WTC11 (cell line): ENCODE data around the gene ATXN3L.

Experiments
- NFE2L1 ChIP-seq: sonication (generic); formaldehyde crosslinking; IDR thresholded peaks from 2 replicates; pipeline ENCODE4 v1.8.1; 2023; ENCODE audit warnings: missing genetic modification reagents
- TF ChIP-seq, protein P1 (sequence below): fragments of 200-600 bp; IDR thresholded peaks from 2 replicates; pipeline ENCODE4 v1.8.0; 2022; ENCODE audit warnings: antibody characterized with exemption

GRCh38 chrX:13317366-13317765 is 2.5 kb downstream of the ATXN3L start:
- TF ChIP-seq NFE2L1 (CRISPR knock-in tag), result no peak
- TF ChIP-seq, protein P1, sequence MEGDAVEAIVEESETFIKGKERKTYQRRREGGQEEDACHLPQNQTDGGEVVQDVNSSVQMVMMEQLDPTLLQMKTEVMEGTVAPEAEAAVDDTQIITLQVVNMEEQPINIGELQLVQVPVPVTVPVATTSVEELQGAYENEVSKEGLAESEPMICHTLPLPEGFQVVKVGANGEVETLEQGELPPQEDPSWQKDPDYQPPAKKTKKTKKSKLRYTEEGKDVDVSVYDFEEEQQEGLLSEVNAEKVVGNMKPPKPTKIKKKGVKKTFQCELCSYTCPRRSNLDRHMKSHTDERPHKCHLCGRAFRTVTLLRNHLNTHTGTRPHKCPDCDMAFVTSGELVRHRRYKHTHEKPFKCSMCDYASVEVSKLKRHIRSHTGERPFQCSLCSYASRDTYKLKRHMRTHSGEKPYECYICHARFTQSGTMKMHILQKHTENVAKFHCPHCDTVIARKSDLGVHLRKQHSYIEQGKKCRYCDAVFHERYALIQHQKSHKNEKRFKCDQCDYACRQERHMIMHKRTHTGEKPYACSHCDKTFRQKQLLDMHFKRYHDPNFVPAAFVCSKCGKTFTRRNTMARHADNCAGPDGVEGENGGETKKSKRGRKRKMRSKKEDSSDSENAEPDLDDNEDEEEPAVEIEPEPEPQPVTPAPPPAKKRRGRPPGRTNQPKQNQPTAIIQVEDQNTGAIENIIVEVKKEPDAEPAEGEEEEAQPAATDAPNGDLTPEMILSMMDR, result no peak
